Dendritic cell treated with granulocyte-macrophage colony-stimulating factor and Interleukin-4, amounts not matched to agents 40 ng/mL and 50 ng/mL, for 4 days (primary cell): ENCODE data around the gene STXBP1.

ENCODE experiments used
- H3K27ac Mint-ChIP-seq: one replicate; pipeline ENCODE4 v1.8.0; 2022; ENCODE audit warnings: mild to moderate bottlenecking, mixed read lengths
- H3K27me3 Mint-ChIP-seq: one replicate; pipeline ENCODE4 v1.8.0; 2022; ENCODE audit warnings: mild to moderate bottlenecking, mixed read lengths
- H3K36me3 Mint-ChIP-seq: one replicate; pipeline ENCODE4 v1.8.0; 2022; ENCODE audit warnings: low read depth, mixed read lengths
- H3K4me1 Mint-ChIP-seq: one replicate; pipeline ENCODE4 v1.8.0; 2022; ENCODE audit warnings: low read depth, mixed read lengths
- H3K4me3 Mint-ChIP-seq: one replicate; pipeline ENCODE4 v1.8.0; 2022; ENCODE audit warnings: mild to moderate bottlenecking, moderate library complexity, mixed read lengths
- H3K9me3 Mint-ChIP-seq: one replicate; pipeline ENCODE4 v1.8.0; 2022; ENCODE audit warnings: mixed read lengths
- intact Hi-C: fragments of 100-400 bp; cut with micrococcal nuclease; formaldehyde crosslinking; loops from one replicate; pipeline ENCODE4 v1.15.0; 2022

Gene STXBP1

GRCh38 chr9:127720031-127720864, 108.2 kb downstream of the STXBP1 start:
- Mint-ChIP-seq H3K27me3 (peaks cover 12% of the 10 kb centered on the region), H3K4me3 (no peak overlapping the region), H3K9me3 (no peaks in the 10 kb centered on the region), H3K4me1 (peaks cover 24% of the 10 kb centered on the region), H3K27ac (peak overlapping the region; percentile 18), H3K36me3 (peaks cover 5% of the 10 kb centered on the region)
- intact Hi-C loops, result no loop called here

GRCh38 chr9:127720865-127721227, 108.8 kb downstream of the STXBP1 start:
- Mint-ChIP-seq H3K36me3 (no peaks in the 10 kb centered on the region), H3K4me3 (no peak overlapping the region), H3K9me3 (no peaks in the 10 kb centered on the region), H3K27me3 (peaks cover 12% of the 10 kb centered on the region), H3K27ac (no peak overlapping the region), H3K4me1 (peaks cover 22% of the 10 kb centered on the region)
- intact Hi-C loops, result no loop called here

GRCh38 chr9:127721391-127721821, 109.3 kb downstream of the STXBP1 start:
- H3K27me3 Mint-ChIP-seq, result peaks cover 12% of the 10 kb centered on the region
- no peaks in the 10 kb centered on the region for H3K9me3 Mint-ChIP-seq
- H3K4me1 Mint-ChIP-seq, result peaks cover 18% of the 10 kb centered on the region
- no peak overlapping the region for H3K4me3 Mint-ChIP-seq
- no peak overlapping the region for H3K27ac Mint-ChIP-seq
- H3K36me3 Mint-ChIP-seq, result no peaks in the 10 kb centered on the region
- intact Hi-C loops, result no loop called here

- Mint-ChIP-seq H3K4me3 (no peak overlapping the region), H3K36me3 (no peaks in the 10 kb centered on the region), H3K9me3 (no peaks in the 10 kb centered on the region), H3K27me3 (peaks cover 12% of the 10 kb centered on the region), H3K27ac (no peak overlapping the region), H3K4me1 (peaks cover 18% of the 10 kb centered on the region)
- intact Hi-C loops, result no loop called here
Measured at GRCh38 chr9:127722055-127722745, 110.1 kb downstream of the STXBP1 start.

GRCh38 chr9:127723013-127723412, 110.9 kb downstream of the STXBP1 start:
- Mint-ChIP-seq H3K4me1 (peaks cover 18% of the 10 kb centered on the region), H3K36me3 (no peaks in the 10 kb centered on the region), H3K27ac (no peak overlapping the region), H3K4me3 (no peak overlapping the region), H3K27me3 (peaks cover 12% of the 10 kb centered on the region), H3K9me3 (no peaks in the 10 kb centered on the region)
- intact Hi-C loops, result no loop called here

- H3K27ac Mint-ChIP-seq, result no peak overlapping the region
- intact Hi-C loops, result no loop called here
- peaks cover 18% of the 10 kb centered on the region for H3K4me1 Mint-ChIP-seq
- no peaks in the 10 kb centered on the region for H3K9me3 Mint-ChIP-seq
- peaks cover 12% of the 10 kb centered on the region for H3K27me3 Mint-ChIP-seq
- no peaks in the 10 kb centered on the region for H3K36me3 Mint-ChIP-seq
- no peak overlapping the region for H3K4me3 Mint-ChIP-seq
Measured at GRCh38 chr9:127723444-127723843, 111.4 kb downstream of the STXBP1 start.

GRCh38 chr9:127724012-127724411, 111.9 kb downstream of the STXBP1 start:
- no peak overlapping the region for H3K4me3 Mint-ChIP-seq
- no peaks in the 10 kb centered on the region for H3K36me3 Mint-ChIP-seq
- H3K4me1 Mint-ChIP-seq, result peaks cover 18% of the 10 kb centered on the region
- H3K27me3 Mint-ChIP-seq, result peaks cover 12% of the 10 kb centered on the region
- intact Hi-C loops, result no loop called here
- H3K27ac Mint-ChIP-seq, result no peak overlapping the region
- no peaks in the 10 kb centered on the region for H3K9me3 Mint-ChIP-seq

GRCh38 chr9:127726871-127727270, 114.8 kb downstream of the STXBP1 start:
- Mint-ChIP-seq H3K27me3 (peaks cover 10% of the 10 kb centered on the region), H3K4me1 (no peaks in the 10 kb centered on the region), H3K36me3 (peaks cover 24% of the 10 kb centered on the region), H3K27ac (no peak overlapping the region), H3K9me3 (no peaks in the 10 kb centered on the region), H3K4me3 (no peak overlapping the region)
- intact Hi-C loops, result no loop called here

GRCh38 chr9:127728808-127729207, 116.7 kb downstream of the STXBP1 start:
- H3K27ac Mint-ChIP-seq, result no peak overlapping the region
- peaks cover 13% of the 10 kb centered on the region for H3K4me1 Mint-ChIP-seq
- peaks cover 7% of the 10 kb centered on the region for H3K27me3 Mint-ChIP-seq
- peaks cover 43% of the 10 kb centered on the region for H3K36me3 Mint-ChIP-seq
- intact Hi-C loops, result no loop called here
- H3K9me3 Mint-ChIP-seq, result no peaks in the 10 kb centered on the region
- no peak overlapping the region for H3K4me3 Mint-ChIP-seq

GRCh38 chr9:127729522-127730256, 117.6 kb downstream of the STXBP1 start:
- H3K4me1 Mint-ChIP-seq, result peaks cover 20% of the 10 kb centered on the region
- no peak overlapping the region for H3K27ac Mint-ChIP-seq
- H3K36me3 Mint-ChIP-seq, result peaks cover 43% of the 10 kb centered on the region
- H3K9me3 Mint-ChIP-seq, result no peaks in the 10 kb centered on the region
- H3K4me3 Mint-ChIP-seq, result no peak overlapping the region
- intact Hi-C loops, result loop anchor here (10.0 kb wide), 1 partner anchor 205 kb away; no protein-coding TSS in a partner anchor
- H3K27me3 Mint-ChIP-seq, result no peaks in the 10 kb centered on the region

GRCh38 chr9:127730262-127730661, 118.2 kb downstream of the STXBP1 start:
- Mint-ChIP-seq H3K27ac (no peak overlapping the region), H3K4me3 (no peak overlapping the region), H3K4me1 (peaks cover 20% of the 10 kb centered on the region), H3K27me3 (no peaks in the 10 kb centered on the region), H3K36me3 (peaks cover 43% of the 10 kb centered on the region), H3K9me3 (no peaks in the 10 kb centered on the region)
- intact Hi-C loops, result loop anchor here (10.0 kb wide), 1 partner anchor 205 kb away; no protein-coding TSS in a partner anchor

GRCh38 chr9:127730799-127731410, 118.8 kb downstream of the STXBP1 start:
- peaks cover 43% of the 10 kb centered on the region for H3K36me3 Mint-ChIP-seq
- no peaks in the 10 kb centered on the region for H3K27me3 Mint-ChIP-seq
- H3K27ac Mint-ChIP-seq, result no peak overlapping the region
- intact Hi-C loops, result loop anchor here (10.0 kb wide), 1 partner anchor 206 kb away; no protein-coding TSS in a partner anchor
- H3K4me3 Mint-ChIP-seq, result no peak overlapping the region
- peaks cover 20% of the 10 kb centered on the region for H3K4me1 Mint-ChIP-seq
- H3K9me3 Mint-ChIP-seq, result no peaks in the 10 kb centered on the region

- Mint-ChIP-seq H3K27ac (no peak overlapping the region), H3K4me1 (peaks cover 20% of the 10 kb centered on the region), H3K36me3 (peaks cover 43% of the 10 kb centered on the region), H3K4me3 (no peak overlapping the region), H3K27me3 (no peaks in the 10 kb centered on the region), H3K9me3 (no peaks in the 10 kb centered on the region)
- intact Hi-C loops, result loop anchor here (10.0 kb wide), 1 partner anchor 207 kb away; no protein-coding TSS in a partner anchor
Measured at GRCh38 chr9:127731938-127732337, 119.9 kb downstream of the STXBP1 start.
